HG02798 (cell line): ENCODE data around the gene CACNA1H.

Experiments
- ATAC-seq: cut with Tn5 transposase; IDR thresholded peaks from one replicate; pipeline ENCODE4 v1.9.1; 2021; ENCODE audit warnings: mild to moderate bottlenecking; ENCODE audit not compliant: unreplicated experiment, poor library complexity

The CACNA1H gene

DNA sequence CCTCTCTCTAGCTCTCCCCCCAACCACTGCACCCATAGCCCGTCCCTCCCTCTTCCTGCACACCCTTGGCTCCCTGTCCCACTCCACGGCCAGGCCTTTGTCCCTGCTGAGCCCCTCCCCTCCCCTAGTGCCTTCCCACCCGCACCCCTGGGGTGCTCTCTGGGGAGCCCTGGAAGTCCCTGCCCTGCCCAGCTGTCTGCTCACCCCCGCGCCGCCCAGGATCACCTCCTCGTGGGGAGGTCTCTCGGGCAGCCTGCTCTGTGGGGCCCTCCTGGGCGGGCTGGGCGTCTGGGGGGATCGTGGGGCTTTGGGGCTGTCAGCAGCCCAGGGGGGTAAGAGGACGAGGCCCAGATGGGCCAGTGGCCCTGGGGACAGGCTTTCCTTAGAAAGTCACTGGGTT lies 18.1 kb downstream of the CACNA1H start:
- no peak for ATAC-seq

DNA sequence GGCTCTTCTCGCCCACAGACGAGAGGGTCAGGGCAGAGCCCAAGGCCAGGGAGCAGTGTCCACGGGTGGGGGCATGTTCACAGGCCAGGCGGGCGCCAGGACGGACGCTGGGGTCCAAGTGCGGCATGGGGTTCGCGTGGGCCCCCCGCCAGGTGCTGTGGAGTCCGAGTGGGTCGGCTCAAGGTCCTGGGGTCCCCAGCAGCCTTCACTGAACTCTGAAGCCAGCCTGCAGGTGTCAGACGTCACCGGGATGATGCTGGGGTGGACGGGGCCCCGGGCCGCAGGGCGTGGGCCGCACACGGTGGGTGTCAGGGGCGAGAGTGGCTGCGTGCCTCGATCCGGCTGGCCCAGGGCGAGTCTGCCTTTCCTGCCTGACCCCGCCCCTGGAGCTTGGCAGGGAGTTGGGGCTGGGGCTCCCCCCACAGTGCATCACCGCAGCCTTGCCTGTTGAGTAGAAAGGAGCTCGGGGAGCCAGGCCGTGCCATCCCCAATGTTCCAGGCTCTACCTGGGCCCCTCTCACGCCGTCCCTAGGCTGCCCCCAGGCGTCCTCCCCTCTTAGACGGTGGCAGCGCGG lies 19.0 kb downstream of the CACNA1H start:
- ATAC-seq = no peak

DNA sequence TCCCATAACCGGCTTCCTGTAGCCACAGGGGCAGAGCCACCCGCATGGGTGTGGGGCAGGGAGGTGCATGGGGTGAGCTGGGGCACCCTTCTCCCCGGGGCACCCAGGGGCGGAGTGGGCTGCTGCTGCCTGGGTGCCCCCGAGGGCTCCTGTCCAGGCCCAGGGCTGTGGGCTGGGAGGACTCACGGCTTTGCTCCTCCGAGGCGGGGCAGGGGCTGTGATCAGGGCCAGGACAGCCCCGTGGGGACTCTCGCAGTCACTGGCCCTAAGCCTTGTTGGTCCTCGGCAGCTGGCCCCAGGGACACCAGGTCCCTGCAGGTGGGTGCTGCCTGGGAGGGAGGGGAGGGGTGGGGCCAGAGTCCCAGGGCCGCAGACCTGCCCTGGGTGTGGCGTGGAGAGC lies 19.7 kb downstream of the CACNA1H start:
- ATAC-seq = no peak

DNA sequence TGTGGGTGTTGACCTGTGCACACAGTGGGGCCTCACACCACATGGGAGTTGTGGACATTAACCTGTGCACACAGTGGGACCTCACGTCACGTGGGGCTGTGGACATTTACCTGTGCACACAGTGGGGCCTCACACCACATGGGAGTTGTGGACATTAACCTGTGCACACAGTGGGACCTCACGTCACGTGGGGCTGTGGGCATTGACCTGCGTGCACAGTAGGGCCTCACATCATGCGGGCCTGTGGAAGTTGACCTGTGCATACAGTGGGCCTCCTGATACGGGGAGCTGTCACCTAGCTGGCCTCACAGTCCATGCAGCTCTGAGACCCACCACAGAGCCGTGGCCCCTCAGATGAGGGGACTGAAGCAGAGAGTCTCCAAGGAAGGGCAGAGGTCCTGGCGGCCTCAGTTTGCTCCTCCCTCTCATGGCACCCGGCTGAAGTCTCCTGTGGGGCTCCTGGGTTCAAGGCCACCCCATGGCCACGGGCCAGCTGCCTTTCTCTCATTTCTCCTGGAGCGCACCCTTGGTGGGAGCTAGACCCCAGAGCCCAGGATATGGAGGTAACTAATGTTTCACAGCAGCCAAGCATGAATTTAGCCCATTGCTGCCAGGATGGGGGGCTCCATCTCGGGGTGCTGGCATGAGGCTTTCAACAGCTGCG lies 21.0 kb downstream of the CACNA1H start:
- ATAC-seq = no peak

DNA sequence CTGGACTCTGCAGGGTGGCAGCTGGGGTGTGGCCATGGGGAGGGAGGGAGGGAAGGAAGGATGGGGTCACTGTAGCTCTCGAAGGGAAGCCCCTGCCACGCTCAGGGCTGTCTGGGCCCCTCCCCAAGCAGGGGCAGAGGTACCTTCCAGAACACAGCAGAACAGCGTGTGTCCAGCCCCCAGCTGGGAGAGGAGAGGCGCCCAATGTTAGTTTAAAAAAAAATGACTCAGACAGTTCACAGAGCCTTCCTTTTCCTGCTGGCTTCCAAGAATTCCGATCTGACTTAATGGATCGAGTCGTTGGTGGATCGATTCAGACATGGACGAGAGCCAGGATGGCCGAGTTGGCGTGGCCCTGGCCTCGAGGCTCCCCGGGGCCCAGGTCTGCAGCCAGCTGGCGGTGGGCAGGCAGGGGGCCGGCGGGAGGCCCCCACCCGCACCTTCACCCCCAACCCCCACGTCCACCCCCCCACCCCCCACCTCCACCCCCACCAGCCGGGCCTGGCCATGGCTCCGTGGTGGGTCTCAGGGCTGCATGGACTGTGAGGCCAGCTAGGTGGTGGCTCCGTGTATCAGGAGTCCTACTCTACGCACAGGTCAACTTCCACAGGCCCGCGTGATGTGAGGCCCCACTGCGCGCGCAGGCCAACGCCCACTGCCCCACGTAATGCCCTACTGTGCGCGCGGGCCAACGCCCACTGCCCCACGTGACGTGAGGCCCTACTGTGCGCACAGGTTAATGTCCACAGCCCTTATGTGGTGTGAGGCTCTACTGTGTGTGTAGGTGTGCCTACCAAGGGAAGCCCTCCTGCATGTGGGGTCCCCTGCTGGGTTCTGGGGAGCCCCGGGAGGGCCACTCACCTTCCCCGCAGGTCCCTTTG lies 21.8 kb downstream of the CACNA1H start:
- ATAC-seq = no peak

DNA sequence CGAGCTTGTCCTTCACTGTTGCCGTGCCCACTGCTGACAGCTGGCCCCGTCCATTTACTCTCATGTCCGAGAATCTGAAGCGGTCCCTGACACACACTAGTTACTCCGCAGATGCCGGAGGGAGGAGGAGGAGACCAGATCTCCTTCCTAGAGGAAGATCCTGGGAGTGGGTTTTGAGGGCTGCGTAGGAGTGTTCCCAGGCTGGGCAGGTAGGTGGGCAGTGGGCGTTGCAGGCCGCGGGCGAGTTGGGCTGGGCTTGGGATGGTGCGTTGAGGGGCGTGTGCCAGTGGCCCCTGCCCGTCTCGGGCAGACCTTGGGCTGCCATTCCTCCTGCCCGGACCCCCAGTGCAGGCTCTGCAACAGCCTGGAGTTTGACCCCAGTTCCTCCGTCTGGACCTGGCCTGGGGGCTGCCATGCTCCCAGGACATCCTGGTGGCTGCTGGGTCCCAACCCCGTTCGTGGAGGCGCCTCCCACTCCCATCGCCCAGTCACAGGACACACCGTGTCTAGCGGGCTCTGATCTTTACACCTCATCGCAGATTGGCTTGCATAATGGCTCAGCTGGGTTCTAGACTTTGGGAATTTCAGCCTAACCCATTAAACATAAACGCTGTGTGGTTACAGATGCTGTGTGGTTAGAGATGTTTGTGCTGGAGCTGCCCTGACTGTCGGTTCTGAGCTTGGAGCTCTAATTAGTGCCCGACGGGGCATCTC lies 22.8 kb downstream of the CACNA1H start:
- no peak for ATAC-seq

DNA sequence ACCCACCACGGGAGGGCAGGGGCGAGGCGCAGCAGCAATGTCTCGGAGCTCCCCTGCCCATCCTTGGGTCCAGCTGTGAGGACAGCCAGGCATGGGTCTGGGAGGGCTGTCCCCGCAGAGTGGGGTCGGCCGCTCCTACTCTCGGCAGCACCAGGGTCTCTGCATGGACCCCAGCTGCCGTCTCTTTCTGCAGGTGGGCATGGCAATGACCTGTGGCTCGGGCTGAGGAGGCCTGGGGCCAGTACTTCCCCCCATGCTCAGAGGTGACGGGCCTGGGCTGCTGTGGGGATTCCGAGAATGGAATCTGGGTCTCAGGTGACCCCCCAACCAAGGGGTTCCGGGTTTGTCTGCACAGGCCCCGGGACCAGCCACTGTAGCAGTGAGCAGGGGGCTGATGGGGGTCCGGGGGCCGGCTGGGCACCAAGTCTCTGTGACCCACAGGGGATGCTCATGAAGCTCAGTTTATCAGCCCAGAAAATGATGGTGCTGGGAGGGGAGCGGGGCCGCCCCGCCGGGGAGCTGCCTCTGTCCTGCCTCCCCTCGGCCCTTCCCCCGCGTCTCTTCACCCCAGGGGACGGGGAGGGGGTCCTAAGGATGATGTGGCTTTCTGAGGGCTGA lies 23.5 kb downstream of the CACNA1H start:
- ATAC-seq = no peak

DNA sequence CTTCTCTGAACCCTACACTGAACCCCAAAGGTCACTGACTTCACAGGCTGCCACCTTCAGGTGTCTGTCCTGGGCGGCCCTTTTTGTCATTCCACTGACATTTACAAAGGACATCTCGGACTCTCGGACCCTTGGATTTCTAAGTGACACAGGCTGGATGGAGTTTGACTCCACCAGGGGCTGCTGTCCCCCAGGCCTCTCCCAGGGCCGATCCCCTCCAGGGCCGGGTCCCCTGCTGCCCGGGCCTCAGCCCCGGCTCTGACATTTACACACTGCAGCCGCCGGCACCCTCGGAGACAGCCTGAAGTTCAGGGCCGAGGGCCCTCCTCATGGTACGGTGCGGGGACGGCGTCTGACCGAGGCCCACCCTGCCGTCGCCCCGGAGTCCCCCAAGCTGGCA lies 24.1 kb downstream of the CACNA1H start:
- ATAC-seq = no peak

DNA sequence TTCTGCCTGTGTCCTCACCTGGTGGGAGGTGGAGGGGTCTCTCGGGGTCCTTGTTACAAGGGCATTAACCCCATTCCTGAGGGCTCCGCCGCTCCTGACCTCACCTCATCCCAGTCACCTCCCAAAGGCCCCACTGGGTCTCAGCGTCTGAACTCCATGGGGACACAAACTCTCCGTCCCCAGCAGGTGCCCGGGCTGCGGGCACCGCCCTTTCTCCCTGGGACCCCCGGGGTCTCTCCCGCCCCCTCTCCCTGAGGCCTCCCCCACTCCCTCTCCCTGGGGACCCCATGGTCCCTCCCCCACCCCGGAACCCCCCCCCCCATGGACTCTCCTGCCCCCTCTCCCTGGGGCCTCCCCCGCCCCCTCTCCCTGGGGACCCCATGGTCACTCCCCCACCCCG lies 24.8 kb downstream of the CACNA1H start:
- ATAC-seq = no peak

DNA sequence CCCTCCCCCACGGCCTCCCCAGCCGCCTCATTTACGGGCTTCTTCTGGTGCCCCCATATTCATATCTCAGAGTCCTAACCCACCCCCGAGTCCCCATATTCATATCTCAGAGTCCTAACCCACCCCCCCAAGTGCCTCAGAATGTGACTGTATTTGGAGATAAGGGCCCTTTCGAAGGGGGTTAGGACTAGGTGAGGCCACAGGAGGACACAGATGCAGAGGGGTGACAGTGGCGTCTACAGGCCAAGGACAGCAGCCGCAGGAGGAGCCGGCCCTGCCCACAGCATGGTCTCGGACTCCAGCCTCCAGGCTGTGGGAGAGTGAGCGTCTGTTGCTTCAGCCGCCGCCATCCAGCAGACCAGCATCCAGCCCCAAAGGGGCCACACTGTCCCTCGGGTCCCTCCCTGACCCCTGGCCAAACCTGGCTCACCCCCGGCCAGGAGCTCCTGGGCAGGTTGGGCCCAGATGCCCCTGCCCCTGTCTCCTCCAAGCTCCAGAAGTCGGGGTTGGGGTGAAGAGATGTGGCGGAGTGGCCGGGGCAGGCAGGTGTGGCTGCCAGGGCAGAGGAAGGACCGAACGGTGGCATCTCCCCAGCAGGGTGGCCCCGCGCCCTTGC lies 25.5 kb downstream of the CACNA1H start:
- no peak for ATAC-seq

DNA sequence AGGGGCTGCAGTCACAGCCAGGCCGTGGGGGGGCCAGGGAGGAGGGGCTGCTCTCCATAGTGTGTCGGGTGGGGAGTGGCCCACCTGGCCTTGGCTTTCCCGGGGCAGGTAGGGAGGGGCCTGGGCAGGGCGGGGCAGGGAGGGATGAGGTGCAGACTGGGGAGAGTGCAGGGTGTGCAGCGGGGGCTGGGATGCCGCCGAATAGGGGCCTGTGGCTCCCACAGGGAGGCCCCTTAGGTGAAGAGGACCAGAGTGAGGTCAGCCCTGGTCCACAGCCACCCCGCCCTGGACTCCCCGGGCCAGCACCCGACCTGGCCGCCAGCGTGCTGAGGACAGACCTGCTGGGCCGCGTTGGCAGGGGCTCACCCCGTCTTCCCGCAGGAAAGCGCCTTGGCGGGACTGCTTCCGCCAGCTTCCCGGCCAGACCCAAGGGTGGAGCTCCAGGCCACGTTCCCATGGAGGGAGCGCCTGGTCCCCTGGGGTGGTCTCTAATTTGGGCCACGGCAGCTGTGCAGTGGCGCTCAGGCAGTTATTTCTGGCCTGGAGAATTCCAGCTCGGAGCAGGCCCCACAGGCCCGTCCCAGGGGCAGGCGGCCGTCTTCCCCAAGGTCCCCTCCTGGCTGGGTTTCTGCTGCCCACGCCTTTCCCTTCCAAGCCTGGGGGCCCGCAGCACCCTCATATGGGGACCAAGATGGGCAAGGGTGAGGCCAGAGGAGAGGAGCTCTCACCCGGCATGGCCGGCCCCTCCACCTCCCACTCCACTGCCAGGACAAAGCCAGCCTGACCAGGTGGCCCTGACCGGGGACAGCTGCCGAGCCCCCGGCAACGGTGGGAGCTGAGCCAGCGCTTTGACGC lies 27.9 kb downstream of the CACNA1H start:
- no peak for ATAC-seq

DNA sequence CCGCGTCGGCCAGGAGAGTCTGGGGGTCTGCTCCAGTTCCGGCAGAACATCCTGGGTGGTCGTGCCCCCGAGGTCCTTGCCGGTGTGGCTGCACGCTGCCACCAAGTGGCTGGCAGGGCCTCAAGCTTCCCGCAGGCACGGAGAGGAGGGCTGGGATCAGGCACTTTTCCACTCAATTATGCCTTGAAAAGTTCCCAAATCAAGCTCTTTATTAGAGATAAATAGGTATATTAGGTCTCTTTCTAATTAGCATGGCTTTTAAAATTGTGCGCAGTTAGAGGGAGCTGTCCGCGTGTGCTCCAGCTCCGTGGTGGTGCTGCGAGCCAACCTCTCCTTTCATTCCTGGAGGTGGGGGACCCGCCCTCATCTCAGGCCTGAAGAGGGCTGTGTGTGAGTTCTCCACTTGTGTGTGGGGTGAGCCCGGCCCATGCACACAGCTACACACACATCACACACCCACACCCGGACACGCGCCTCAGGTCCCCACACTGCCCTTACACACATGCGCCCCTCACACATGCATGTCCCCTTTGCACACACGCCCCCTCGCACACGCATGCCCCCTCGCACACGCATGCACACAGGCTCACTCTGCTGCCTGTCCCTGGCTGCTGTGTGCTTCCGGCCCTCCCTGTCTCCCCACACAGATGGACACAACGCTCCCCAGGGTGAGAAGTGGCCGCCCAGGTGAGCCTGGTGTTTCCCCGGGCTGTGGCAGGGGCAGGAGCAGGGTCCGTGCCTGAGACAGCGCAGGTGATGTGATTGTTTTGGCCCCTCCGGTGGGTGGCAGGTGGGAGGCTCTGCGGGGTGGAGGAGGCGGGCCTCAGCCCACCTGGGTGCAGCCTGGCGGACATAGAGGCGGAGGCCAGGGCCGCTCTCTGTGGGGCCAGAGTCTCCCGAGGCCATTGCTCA lies 28.8 kb downstream of the CACNA1H start:
- ATAC-seq = no peak

DNA sequence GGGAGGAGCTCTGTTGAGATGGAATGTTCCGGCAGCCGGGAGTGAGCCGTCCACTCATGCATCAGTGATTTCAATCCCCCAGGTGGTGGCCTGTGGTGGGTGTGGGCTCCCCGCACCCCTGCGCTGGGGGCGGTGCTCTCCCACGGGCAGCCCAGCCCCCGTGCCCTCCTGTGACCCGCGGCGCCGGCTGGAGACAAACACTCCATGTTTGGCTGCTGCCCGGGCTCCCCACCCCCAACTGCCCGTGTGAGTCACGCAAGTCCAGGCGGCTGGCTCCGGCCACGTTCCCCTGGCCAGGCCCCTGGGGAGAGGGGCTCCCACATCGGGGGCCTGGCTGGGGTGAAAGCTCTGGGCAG lies 29.4 kb downstream of the CACNA1H start:
- no peak for ATAC-seq

DNA sequence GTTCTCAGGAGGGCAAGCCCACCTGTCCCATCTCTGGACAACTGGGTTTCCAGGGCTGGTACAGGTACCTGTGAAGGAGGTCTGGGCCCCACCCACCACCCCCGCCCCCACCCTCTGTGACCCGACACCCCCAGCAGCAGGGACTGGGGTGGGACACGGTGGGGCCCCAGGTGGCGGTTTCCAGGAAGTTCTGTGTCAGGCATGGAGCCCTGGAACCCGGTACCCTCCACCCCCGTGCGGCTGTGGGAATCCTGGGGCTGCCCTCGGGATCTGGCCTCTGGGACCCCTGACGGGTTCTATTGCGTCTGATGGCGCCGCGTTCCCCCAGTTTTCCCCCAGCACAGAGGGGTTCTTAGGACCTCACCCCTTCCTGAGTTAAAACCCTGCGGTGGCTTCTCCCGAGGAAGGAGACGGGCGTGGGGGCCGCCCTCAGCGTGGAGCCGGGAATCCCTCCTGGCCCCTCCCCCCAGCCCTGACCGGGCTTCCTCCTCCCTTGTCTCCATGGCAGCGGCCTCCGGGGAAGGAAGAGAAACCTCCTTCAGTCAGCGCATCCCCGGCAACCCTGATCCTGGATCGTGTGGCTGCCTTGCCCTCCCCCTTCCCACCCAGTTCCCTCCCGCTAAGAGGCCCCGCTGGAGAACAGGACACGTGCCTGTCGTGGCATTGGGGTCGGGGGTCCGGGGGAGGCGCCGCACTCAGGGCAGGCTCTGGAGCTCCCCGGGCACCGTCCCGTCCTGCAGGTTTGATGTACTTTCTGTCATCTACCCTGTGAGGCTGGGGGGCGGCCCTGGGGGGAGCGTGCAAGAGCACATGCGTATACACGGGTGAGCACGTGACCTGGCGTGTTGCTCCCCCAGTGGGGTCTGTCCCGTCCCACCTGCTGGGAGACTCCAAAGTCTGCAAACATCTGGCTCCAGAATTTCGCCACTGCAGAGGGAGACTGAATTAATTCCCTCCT lies 30.3 kb downstream of the CACNA1H start:
- ATAC-seq = no peak

DNA sequence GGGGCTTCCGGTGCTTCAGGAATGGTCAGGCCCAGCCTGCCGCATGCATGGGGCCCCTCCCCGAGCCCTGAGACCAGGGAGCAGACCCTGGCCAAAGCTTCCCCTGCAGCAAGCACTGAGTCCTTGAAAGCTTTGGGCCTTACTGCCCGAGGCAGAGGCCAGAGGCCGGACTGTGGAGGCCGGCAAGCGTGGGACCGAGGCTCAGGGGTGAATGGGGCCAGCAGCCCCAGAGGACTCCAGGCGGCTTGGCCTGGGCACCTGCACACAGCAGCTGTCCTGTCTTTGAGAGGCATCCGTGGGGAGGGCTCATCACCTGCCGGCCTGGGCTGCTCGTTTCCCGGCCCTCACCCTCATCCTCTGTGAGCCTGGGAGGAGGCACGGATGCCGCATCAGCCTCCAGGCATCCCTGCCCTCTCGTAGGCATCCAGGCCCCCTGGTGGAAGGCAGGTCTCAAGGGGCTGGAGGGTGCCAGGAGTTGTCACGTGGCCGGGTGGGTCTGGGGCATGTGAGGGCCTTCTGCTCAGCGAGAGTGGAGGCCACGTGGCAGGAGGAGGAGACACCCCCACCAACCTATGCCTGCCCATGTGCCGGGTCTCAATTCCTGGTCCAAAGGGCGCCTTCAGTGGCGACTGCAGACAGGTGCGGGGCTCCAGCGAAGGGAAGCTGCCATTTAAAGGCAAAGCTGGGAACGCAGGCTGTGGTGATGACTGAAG lies 31.4 kb downstream of the CACNA1H start:
- no peak for ATAC-seq

DNA sequence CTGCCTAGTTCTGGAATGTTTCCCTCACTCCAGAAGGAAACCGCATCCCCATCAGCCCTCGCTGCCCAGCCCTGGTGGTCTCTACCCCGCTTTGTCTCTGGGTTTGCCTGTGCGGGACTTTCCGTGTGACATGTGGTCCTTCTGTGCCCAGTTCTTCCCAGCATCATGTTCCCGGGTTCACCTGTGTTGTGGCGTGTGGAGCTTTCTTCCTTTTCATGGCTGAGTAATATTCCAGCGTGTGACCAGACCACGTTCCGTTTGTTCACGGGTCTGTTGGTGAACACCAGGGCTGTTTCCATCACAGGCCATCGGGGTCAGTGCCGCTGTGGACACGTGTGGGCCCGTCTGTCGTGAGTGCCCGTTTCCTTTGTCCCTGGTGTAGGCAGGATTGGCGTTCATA lies 32.1 kb downstream of the CACNA1H start:
- no peak for ATAC-seq
